H1 (cell line): Measurements from ENCODE around the gene RGS5. TPM values are rescaled to one million over a fixed set of nuclear protein-coding genes. Genes with fewer than 3 reads are reported as not detected.

Source experiments
- BACH1 ChIP-seq: IDR thresholded peaks from 2 replicates; pipeline ENCODE4 v1.6.1; 2012; ENCODE audit warnings: low read length, improper control_type of control experiment
- JUN ChIP-seq: IDR thresholded peaks from 2 replicates; pipeline ENCODE4 v1.6.1; 2011; ENCODE audit warnings: low read depth, mild to moderate bottlenecking, improper control_type of control experiment, low read length
- KDM5A ChIP-seq: fragments of 200-600 bp; IDR thresholded peaks from 2 replicates; pipeline ENCODE4 v1.7.1; 2012; ENCODE audit warnings: mild to moderate bottlenecking, low read length, inconsistent platforms, mixed read lengths
- MAFK ChIP-seq: IDR thresholded peaks from 2 replicates; pipeline ENCODE4 v1.6.1; 2012; ENCODE audit warnings: low read depth, mild to moderate bottlenecking, improper control_type of control experiment, low read length
- RAD21 ChIP-seq, 2 experiments: IDR thresholded peaks in 1 of 2; conservative IDR thresholded peaks in 1 of 2; 2 replicates each; pipeline ENCODE4 v1.6.1; 2011; ENCODE audit warnings: low read depth in 2 of 2, low read length in 2 of 2, improper control_type of control experiment in 1 of 2, inconsistent platforms in 1 of 2, mild to moderate bottlenecking in 1 of 2, moderate library complexity in 1 of 2
- RBBP5 ChIP-seq: IDR thresholded peaks from 2 replicates; pipeline ENCODE4 v1.7.1; 2012; ENCODE audit warnings: low read depth, mild to moderate bottlenecking, inconsistent platforms, low read length, moderate library complexity, borderline replicate concordance
- SAP30 ChIP-seq: fragments of 300-600 bp; sonication (generic); IDR thresholded peaks from 2 replicates; pipeline ENCODE4 v1.7.1; 2012; ENCODE audit warnings: low read length, moderate library complexity, mild to moderate bottlenecking, inconsistent platforms; ENCODE audit not compliant: insufficient read depth, insufficient replicate concordance
- SIRT6 ChIP-seq: IDR thresholded peaks from one replicate; pipeline ENCODE4 v1.7.1; 2012; ENCODE audit warnings: low read length, inconsistent platforms
- SP4 ChIP-seq: IDR thresholded peaks from 2 replicates; pipeline ENCODE4 v1.6.1; 2012; ENCODE audit warnings: low read length, inconsistent platforms
- TAF1 ChIP-seq: IDR thresholded peaks from 2 replicates; pipeline ENCODE4 v1.6.1; 2011; ENCODE audit warnings: mild to moderate bottlenecking, low read depth, low read length
- polyA plus RNA-seq, 7 experiments: library from polyadenylated mRNA; depleted of rRNA in 3 of 7; stranded (reverse) in 5 of 7; unstranded in 2 of 7; fragments of >200 nt in 5 of 7; fragments of 200-250 nt in 2 of 7; gene quantifications; 1 replicate in 5 of 7; 2 replicates in 1 of 7; 4 replicates in 1 of 7; pipeline versions ENCODE4 v1.2.1 to v1.2.3, GENCODE V29; 2011 to 2013; ENCODE audit warnings: missing spikeins in 2 of 7, mixed read lengths in 2 of 7
- total RNA-seq: library from RNA; stranded (reverse); fragmentation: NEBNext Ultra II Directional; extraction: Animal tissue kit (Norgen Biotek cat#: 25700); gene quantifications from 2 replicates; pipeline ENCODE4 v1.2.1, GENCODE V29; 2021
- TF ChIP-seq, protein P1 (sequence below): fragments of 300-600 bp; sonication (generic); IDR thresholded peaks from 2 replicates; pipeline ENCODE4 v1.7.1; 2012; ENCODE audit warnings: low read length, moderate library complexity, mild to moderate bottlenecking, inconsistent platforms; ENCODE audit not compliant: insufficient replicate concordance

RGS5 gene
- total and polyA plus RNA-seq, 2 of the 8 experiments (the other 6 are each of a cell fraction or from before 2014, with no cell fraction given): 75.5 to 103 TPM

DNA sequence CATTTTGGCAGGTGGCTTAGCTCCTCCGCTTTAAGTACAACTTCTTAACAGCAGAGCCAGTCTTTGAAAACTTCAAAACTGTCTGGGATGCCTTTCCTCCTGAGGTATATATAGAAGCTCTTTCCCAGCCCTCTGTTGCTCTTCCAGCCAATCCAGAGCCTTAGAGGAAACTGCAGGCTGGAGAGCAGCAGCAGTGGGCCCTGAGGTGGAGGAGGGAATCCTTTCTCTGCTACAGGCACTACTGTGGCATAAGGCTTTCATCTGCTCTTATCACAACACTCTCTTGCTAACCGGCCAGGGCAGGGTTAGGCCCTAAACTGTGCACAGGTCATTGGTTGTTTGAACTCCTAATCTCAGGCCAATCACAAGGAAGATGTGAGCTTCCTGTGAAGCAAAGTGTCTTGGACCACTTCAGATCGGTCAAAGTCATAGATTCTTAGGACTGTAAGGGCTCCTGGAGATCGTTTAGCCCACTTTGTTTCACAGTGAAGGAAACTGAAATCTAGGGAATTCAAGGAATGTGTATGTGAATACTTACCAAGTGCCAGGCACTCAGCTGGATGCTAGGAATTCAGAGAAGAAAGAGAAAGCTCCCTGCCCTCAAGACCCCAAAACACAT lies at the start of gene RGS5 (continued):
- TF ChIP-seq, protein P1, sequence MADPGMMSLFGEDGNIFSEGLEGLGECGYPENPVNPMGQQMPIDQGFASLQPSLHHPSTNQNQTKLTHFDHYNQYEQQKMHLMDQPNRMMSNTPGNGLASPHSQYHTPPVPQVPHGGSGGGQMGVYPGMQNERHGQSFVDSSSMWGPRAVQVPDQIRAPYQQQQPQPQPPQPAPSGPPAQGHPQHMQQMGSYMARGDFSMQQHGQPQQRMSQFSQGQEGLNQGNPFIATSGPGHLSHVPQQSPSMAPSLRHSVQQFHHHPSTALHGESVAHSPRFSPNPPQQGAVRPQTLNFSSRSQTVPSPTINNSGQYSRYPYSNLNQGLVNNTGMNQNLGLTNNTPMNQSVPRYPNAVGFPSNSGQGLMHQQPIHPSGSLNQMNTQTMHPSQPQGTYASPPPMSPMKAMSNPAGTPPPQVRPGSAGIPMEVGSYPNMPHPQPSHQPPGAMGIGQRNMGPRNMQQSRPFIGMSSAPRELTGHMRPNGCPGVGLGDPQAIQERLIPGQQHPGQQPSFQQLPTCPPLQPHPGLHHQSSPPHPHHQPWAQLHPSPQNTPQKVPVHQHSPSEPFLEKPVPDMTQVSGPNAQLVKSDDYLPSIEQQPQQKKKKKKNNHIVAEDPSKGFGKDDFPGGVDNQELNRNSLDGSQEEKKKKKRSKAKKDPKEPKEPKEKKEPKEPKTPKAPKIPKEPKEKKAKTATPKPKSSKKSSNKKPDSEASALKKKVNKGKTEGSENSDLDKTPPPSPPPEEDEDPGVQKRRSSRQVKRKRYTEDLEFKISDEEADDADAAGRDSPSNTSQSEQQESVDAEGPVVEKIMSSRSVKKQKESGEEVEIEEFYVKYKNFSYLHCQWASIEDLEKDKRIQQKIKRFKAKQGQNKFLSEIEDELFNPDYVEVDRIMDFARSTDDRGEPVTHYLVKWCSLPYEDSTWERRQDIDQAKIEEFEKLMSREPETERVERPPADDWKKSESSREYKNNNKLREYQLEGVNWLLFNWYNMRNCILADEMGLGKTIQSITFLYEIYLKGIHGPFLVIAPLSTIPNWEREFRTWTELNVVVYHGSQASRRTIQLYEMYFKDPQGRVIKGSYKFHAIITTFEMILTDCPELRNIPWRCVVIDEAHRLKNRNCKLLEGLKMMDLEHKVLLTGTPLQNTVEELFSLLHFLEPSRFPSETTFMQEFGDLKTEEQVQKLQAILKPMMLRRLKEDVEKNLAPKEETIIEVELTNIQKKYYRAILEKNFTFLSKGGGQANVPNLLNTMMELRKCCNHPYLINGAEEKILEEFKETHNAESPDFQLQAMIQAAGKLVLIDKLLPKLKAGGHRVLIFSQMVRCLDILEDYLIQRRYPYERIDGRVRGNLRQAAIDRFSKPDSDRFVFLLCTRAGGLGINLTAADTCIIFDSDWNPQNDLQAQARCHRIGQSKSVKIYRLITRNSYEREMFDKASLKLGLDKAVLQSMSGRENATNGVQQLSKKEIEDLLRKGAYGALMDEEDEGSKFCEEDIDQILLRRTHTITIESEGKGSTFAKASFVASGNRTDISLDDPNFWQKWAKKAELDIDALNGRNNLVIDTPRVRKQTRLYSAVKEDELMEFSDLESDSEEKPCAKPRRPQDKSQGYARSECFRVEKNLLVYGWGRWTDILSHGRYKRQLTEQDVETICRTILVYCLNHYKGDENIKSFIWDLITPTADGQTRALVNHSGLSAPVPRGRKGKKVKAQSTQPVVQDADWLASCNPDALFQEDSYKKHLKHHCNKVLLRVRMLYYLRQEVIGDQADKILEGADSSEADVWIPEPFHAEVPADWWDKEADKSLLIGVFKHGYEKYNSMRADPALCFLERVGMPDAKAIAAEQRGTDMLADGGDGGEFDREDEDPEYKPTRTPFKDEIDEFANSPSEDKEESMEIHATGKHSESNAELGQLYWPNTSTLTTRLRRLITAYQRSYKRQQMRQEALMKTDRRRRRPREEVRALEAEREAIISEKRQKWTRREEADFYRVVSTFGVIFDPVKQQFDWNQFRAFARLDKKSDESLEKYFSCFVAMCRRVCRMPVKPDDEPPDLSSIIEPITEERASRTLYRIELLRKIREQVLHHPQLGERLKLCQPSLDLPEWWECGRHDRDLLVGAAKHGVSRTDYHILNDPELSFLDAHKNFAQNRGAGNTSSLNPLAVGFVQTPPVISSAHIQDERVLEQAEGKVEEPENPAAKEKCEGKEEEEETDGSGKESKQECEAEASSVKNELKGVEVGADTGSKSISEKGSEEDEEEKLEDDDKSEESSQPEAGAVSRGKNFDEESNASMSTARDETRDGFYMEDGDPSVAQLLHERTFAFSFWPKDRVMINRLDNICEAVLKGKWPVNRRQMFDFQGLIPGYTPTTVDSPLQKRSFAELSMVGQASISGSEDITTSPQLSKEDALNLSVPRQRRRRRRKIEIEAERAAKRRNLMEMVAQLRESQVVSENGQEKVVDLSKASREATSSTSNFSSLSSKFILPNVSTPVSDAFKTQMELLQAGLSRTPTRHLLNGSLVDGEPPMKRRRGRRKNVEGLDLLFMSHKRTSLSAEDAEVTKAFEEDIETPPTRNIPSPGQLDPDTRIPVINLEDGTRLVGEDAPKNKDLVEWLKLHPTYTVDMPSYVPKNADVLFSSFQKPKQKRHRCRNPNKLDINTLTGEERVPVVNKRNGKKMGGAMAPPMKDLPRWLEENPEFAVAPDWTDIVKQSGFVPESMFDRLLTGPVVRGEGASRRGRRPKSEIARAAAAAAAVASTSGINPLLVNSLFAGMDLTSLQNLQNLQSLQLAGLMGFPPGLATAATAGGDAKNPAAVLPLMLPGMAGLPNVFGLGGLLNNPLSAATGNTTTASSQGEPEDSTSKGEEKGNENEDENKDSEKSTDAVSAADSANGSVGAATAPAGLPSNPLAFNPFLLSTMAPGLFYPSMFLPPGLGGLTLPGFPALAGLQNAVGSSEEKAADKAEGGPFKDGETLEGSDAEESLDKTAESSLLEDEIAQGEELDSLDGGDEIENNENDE: no peak
- TF ChIP-seq TAF1 (peak; percentile 35; the same call in 1 of the 2 replicates), RBBP5 (peak; percentile 98), JUN (no peak), RAD21 (IDR thresholded peaks at IDR 0.05 in 1 of 2, conservative IDR thresholded peaks at IDR 0.05 in 1 of 2; ENCODE audit: low read depth in 2 of 2, low read length in 2 of 2) (0 out of 4 replicates have a peak, but pooled peaks of 1 of the 2 experiments have one; percentile 2), MAFK (no peak), SIRT6 (no peak), BACH1 (no peak), SAP30 (no peak), SP4 (no peak), KDM5A (no peak)
